CD14-positive monocyte (primary cell): ENCODE results near the gene BBS4. TPM values are rescaled to one million over a fixed set of nuclear protein-coding genes. Genes with fewer than 3 reads are reported as not detected.

Source experiments
- DNase-seq, 3 donors: peaks; one replicate each; pipeline ENCODE4 v3.0.0-alpha.2; 2011 to 2022
- H2AFZ ChIP-seq: 2 replicates; pipeline ENCODE4 v1.6.0; 2012; ENCODE audit warnings: mild to moderate bottlenecking, low read depth, low read length, inconsistent platforms; ENCODE audit not compliant: insufficient read depth, poor library complexity, severe bottlenecking
- H3K27ac ChIP-seq, 2 donors: 1 replicate in 1 of 2; 2 replicates in 1 of 2; pipeline ENCODE4 v1.5.1; 2012 to 2013; ENCODE audit warnings: low read length in 2 of 2, control low read depth in 1 of 2, inconsistent platforms in 1 of 2, low read depth in 1 of 2, mild to moderate bottlenecking in 1 of 2
- H3K27me3 ChIP-seq, 2 donors: one replicate each; pipeline versions ENCODE4 v1.6.0 to v1.6.1; 2011 to 2013; ENCODE audit warnings: low read length in 2 of 2; ENCODE audit not compliant: control insufficient read depth in 2 of 2, insufficient read depth in 2 of 2
- H3K36me3 ChIP-seq, 2 donors: replicated peaks in 1 of 2; 1 replicate in 1 of 2; 2 replicates in 1 of 2; pipeline versions ENCODE4 v1.5.1 to v1.6.1; 2012 to 2013; ENCODE audit warnings: low read length in 2 of 2, control low read depth in 1 of 2, inconsistent platforms in 1 of 2, mild to moderate bottlenecking in 1 of 2; ENCODE audit not compliant: insufficient read depth in 2 of 2, control insufficient read depth in 1 of 2
- H3K4me1 ChIP-seq, 2 donors: 1 replicate in 1 of 2; 2 replicates in 1 of 2; pipeline versions ENCODE4 v1.5.1 to v1.6.1; 2012 to 2013; ENCODE audit warnings: low read length in 2 of 2, control low read depth in 1 of 2, inconsistent platforms in 1 of 2, mild to moderate bottlenecking in 1 of 2, moderate library complexity in 1 of 2; ENCODE audit not compliant: insufficient read depth in 2 of 2, control insufficient read depth in 1 of 2
- H3K4me2 ChIP-seq: replicated peaks from 2 replicates; pipeline ENCODE3; 2012; ENCODE audit warnings: low read length, moderate library complexity, mild to moderate bottlenecking; ENCODE audit not compliant: poor library complexity, severe bottlenecking; ENCODE audit errors: extremely low read depth
- H3K4me3 ChIP-seq, 3 experiments: fragments of 200-600 bp in 1 of 3; sonication (generic) in 1 of 3; replicated peaks in 1 of 3; 1 replicate in 2 of 3; 2 replicates in 1 of 3; pipeline ENCODE4 v1.5.1; 2011 to 2013; ENCODE audit warnings: low read length in 3 of 3, mild to moderate bottlenecking in 3 of 3, control low read depth in 2 of 3, low read depth in 2 of 3, inconsistent platforms in 1 of 3, moderate library complexity in 1 of 3
- H3K79me2 ChIP-seq: 2 replicates; pipeline ENCODE4 v1.6.0; 2012; ENCODE audit warnings: mild to moderate bottlenecking, control low read depth, inconsistent platforms, low read length, moderate library complexity; ENCODE audit not compliant: insufficient read depth
- H3K9ac ChIP-seq: 2 replicates; pipeline ENCODE4 v1.6.0; 2017; ENCODE audit warnings: low read length, mild to moderate bottlenecking; ENCODE audit not compliant: insufficient read depth, poor library complexity, severe bottlenecking
- H3K9me3 ChIP-seq, 2 donors: replicated peaks in 1 of 2; 1 replicate in 1 of 2; 2 replicates in 1 of 2; pipeline versions ENCODE4 v1.5.1 to v1.6.1; 2012 to 2013; ENCODE audit warnings: low read length in 2 of 2, control low read depth in 1 of 2; ENCODE audit not compliant: control insufficient read depth in 1 of 2, insufficient read depth in 1 of 2
- H4K20me1 ChIP-seq: 2 replicates; pipeline ENCODE4 v1.6.0; 2012; ENCODE audit warnings: mild to moderate bottlenecking, low read length, control low read depth, moderate library complexity; ENCODE audit not compliant: insufficient read depth
- H3K27ac Mint-ChIP-seq, 7 donors: one replicate each; pipeline ENCODE4 v1.8.0; 2020; ENCODE audit warnings: mild to moderate bottlenecking in 7 of 7, mixed read lengths in 7 of 7, moderate library complexity in 6 of 7, inconsistent platforms in 2 of 7
- H3K27me3 Mint-ChIP-seq, 3 donors: one replicate each; pipeline ENCODE4 v1.8.0; 2021 to 2022; ENCODE audit warnings: low read depth in 3 of 3, mild to moderate bottlenecking in 3 of 3, mixed read lengths in 3 of 3, moderate library complexity in 3 of 3, inconsistent platforms in 1 of 3
- H3K36me3 Mint-ChIP-seq, 2 donors: one replicate each; pipeline ENCODE4 v1.8.0; 2020; ENCODE audit warnings: mixed read lengths in 2 of 2, inconsistent platforms in 1 of 2, mild to moderate bottlenecking in 1 of 2
- H3K4me1 Mint-ChIP-seq: one replicate; pipeline ENCODE4 v1.8.0; 2020; ENCODE audit warnings: mild to moderate bottlenecking, mixed read lengths
- H3K4me3 Mint-ChIP-seq, 2 donors: one replicate each; pipeline ENCODE4 v1.8.0; 2020; ENCODE audit warnings: mild to moderate bottlenecking in 2 of 2, mixed read lengths in 2 of 2, moderate library complexity in 1 of 2
- H3K9me3 Mint-ChIP-seq, 7 donors: one replicate each; pipeline ENCODE4 v1.8.0; 2020 to 2022; ENCODE audit warnings: mixed read lengths in 7 of 7, mild to moderate bottlenecking in 6 of 7, moderate library complexity in 6 of 7, inconsistent platforms in 2 of 7
- WGBS: methylation state at CpG from one replicate; pipeline ENCODE4 v1.1.5; 2013; ENCODE audit warnings: missing lambda C conversion rate; ENCODE audit not compliant: insufficient coverage; 5-methylcytosine and 5-hydroxymethylcytosine counted together
- intact Hi-C, 2 donors: fragments of 100-400 bp; cut with micrococcal nuclease; formaldehyde crosslinking; loops; one replicate each; pipeline versions ENCODE4 v1.15.0 to v1.15.1; 2023
- polyA plus RNA-seq, 3 donors: library from polyadenylated mRNA; depleted of rRNA in 1 of 3; unstranded in 2 of 3; stranded (reverse) in 1 of 3; fragments of 300-500 nt in 2 of 3; fragments of >200 nt in 1 of 3; fragmentation: Illumina TruSeq in 2 of 3; gene quantifications; 1 replicate in 2 of 3; 2 replicates in 1 of 3; pipeline ENCODE4 v1.2.3, GENCODE V29; 2012 to 2021
- TF ChIP-seq, protein P1 (sequence below): fragments of 200-600 bp; IDR thresholded peaks from one replicate; pipeline ENCODE4 v1.8.0; 2022; ENCODE audit warnings: antibody characterized with exemption, mild to moderate bottlenecking

BBS4 gene
- polyA plus RNA-seq, 3 donors: 4.0 to 7.6 (median 4.1) TPM

- no peak overlapping the region for H3K27ac Mint-ChIP-seq
- H3K27ac ChIP-seq: no peak overlapping the region
- intact Hi-C loops: no loop called here
- H3K9me3 Mint-ChIP-seq: no peaks in the 10 kb centered on the region
- TF ChIP-seq, protein P1, sequence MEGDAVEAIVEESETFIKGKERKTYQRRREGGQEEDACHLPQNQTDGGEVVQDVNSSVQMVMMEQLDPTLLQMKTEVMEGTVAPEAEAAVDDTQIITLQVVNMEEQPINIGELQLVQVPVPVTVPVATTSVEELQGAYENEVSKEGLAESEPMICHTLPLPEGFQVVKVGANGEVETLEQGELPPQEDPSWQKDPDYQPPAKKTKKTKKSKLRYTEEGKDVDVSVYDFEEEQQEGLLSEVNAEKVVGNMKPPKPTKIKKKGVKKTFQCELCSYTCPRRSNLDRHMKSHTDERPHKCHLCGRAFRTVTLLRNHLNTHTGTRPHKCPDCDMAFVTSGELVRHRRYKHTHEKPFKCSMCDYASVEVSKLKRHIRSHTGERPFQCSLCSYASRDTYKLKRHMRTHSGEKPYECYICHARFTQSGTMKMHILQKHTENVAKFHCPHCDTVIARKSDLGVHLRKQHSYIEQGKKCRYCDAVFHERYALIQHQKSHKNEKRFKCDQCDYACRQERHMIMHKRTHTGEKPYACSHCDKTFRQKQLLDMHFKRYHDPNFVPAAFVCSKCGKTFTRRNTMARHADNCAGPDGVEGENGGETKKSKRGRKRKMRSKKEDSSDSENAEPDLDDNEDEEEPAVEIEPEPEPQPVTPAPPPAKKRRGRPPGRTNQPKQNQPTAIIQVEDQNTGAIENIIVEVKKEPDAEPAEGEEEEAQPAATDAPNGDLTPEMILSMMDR: no peak
- no peaks in the 10 kb centered on the region for H3K36me3 Mint-ChIP-seq
- H3K4me2 ChIP-seq: no peak overlapping the region
- H3K4me1 Mint-ChIP-seq: peaks cover 12% of the 10 kb centered on the region
- no peaks in the 10 kb centered on the region for H4K20me1 ChIP-seq
- H3K9ac ChIP-seq: no peak overlapping the region
- peaks cover 14 to 15% of the 10 kb centered on the region in 2 donors for H3K4me1 ChIP-seq
- H3K79me2 ChIP-seq: no peaks in the 10 kb centered on the region
- no peaks in the 10 kb centered on the region for H3K27me3 ChIP-seq
- no peak overlapping the region for H3K4me3 ChIP-seq
- H2AFZ ChIP-seq: no peak overlapping the region
- H3K9me3 ChIP-seq: no peaks in the 10 kb centered on the region
- H3K36me3 ChIP-seq: no peaks in the 10 kb centered on the region
- H3K4me3 Mint-ChIP-seq: no peak overlapping the region
- H3K27me3 Mint-ChIP-seq: peaks cover 0 to 2% (median 0%) of the 10 kb centered on the region in 3 donors
- no CpG with 5 or more reads among the region's 5 CpGs for WGBS
- no peak for DNase-seq
Measured at GRCh38 chr15:72688697-72689096, 2.7 kb downstream of the BBS4 start.

DNA sequence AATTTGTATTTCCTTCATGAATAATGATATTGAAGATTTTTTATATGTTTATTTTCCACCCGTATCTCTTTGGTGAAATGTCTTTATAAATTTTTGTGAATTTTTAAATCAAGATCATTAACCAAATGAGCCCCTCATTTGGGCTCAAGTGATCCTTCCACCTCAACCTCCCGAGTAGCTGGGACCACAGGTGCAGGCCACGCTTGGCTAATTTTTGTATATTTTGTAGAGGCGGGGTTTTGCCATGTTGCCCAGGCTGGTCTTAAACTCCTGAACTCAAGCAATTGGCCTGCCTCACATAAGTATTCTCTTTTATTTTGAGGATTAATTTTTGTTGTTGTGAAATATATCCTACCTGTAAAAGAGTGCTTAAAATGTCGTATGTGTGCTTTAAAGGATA, 4.9 kb downstream of the BBS4 start:
- intact Hi-C loops: no loop called here
- Histone ChIP-seq H3K36me3 (no peaks in the 10 kb centered on the region), H3K79me2 (no peaks in the 10 kb centered on the region), H3K9me3 (no peaks in the 10 kb centered on the region), H3K4me2 (no peak overlapping the region), H3K4me3 (no peak overlapping the region), H2AFZ (no peak overlapping the region), H3K27ac (no peak overlapping the region), H3K4me1 (peaks cover 6 to 8% of the 10 kb centered on the region in 2 donors), H3K27me3 (no peaks in the 10 kb centered on the region), H3K9ac (no peak overlapping the region), H4K20me1 (no peaks in the 10 kb centered on the region)
- Mint-ChIP-seq H3K4me1 (peaks cover 5% of the 10 kb centered on the region), H3K27me3 (peaks cover 0 to 2% (median 0%) of the 10 kb centered on the region in 3 donors), H3K27ac (no peak overlapping the region), H3K4me3 (no peak overlapping the region), H3K36me3 (no peaks in the 10 kb centered on the region), H3K9me3 (no peaks in the 10 kb centered on the region)
- no peak for DNase-seq
- TF ChIP-seq, protein P1: no peak
- WGBS: no CpG with 5 or more reads among the region's 5 CpGs
